Measurements from ENCODE around the gene SHISA2. TPM values are rescaled to one million over a fixed set of nuclear protein-coding genes. Genes with fewer than 3 reads are reported as not detected.

The SHISA2 gene
- total and polyA plus RNA-seq, 2 experiments from 2014 or later: 1.1 to 1.8 TPM

- Histone ChIP-seq H4K20me1 (ENCODE audit: insufficient read depth, poor library complexity, severe bottlenecking) (no peaks in the 10 kb centered on the region), H3K79me2 (no peaks in the 10 kb centered on the region), H3K36me3 (replicated peaks; ENCODE audit: insufficient read depth, low read depth) (no peaks in the 10 kb centered on the region), H2AFZ (no peak overlapping the region), H3K9me3 (ENCODE audit: low read depth) (no peaks in the 10 kb centered on the region), H3K4me2 (no peak overlapping the region), H3K27me3 (no peaks in the 10 kb centered on the region), H3K4me1 (ENCODE audit: insufficient read depth) (peaks cover 16% of the 10 kb centered on the region), H3K4me3 (no peak overlapping the region), H3K27ac (no peak overlapping the region), H3K9me2 (replicated peaks; ENCODE audit: insufficient read depth) (no peaks in the 10 kb centered on the region)
- whole genome bisulfite sequencing (ENCODE audit: low lambda C conversion rate, missing lambda C conversion rate): 82% methylated on average over 6 of the region's 6 CpGs
- TF ChIP-seq CTCF (IDR thresholded peaks at IDR 0.05; ENCODE audit: poor library complexity): no peak
- no peak for TF ChIP-seq EZH2 (IDR thresholded peaks at IDR 0.05; ENCODE audit: borderline replicate concordance)
- TF ChIP-seq EZH2phosphoT487 (IDR thresholded peaks at IDR 0.05; ENCODE audit: low read depth, severe bottlenecking, unreplicated experiment): no peak
- no peak for DNase-seq (ENCODE audit: low spot score)
Measured at GRCh38 chr13:26017932-26018665, 33.7 kb downstream of the SHISA2 start.

DNA sequence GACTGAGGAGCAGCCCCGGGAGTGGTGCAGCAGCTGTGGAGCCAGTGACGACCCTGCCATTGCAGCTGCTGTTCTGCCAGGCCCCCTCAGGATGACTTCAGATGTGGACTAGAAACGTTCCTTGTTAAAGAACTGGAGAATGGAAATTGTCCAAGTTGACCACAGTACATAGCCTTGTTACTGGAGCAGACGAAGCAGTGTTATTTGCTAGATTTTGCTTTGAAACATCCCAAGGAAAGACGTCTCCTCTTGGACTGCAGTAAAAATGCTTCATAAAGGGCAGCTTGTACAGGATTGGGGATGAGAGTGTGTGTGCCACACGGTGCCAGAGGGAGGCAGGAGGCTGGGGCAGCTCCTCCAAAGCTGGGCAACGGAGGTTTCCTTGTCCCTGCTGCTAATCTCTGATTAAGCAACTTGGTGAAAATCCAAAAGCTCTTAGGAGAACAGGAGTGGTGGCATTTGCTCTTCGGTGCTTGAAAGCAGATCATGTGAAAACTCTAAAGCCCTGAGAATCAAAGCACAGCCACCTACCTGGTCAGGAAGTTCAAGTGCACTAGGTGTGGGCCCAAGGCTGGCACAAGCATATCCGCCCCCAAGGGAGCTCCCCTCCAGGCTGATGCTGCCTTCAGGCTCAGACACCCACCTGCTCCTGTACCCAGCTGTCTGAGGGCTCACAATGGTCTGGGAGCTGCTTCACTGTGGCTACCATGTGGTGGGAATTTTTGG lies 34.5 kb downstream of the SHISA2 start:
- 84% methylated on average over 9 of the region's 9 CpGs for WGBS (ENCODE audit: low lambda C conversion rate, missing lambda C conversion rate)
- no peak overlapping the region for H3K27ac ChIP-seq

DNA sequence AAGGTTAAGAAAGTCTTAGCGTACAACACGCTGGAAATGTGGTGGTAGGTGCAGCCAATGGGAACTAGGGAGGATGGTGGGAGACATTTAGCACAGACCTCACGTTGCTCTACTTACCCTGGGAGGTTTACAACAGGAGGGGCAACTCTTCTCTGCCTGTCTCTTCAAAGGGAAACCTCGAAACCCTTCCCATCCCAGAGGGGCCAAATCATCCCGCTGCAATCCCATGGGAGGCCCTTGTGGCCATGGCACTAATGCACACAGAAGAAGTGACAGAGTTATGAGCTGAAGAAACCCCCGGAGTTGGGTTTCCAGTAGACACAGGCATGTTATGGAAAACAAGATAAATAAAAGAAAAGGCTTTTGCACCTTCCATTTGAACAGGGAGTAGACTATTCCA lies 35.6 kb downstream of the SHISA2 start:
- DNase-seq (ENCODE audit: low spot score): no peak
- no peaks in the 10 kb centered on the region for H3K36me3 ChIP-seq (replicated peaks; ENCODE audit: insufficient read depth, low read depth)
- no peaks in the 10 kb centered on the region for H3K27me3 ChIP-seq
- no peaks in the 10 kb centered on the region for H3K9me3 ChIP-seq (ENCODE audit: low read depth)
- no peaks in the 10 kb centered on the region for H4K20me1 ChIP-seq (ENCODE audit: insufficient read depth, poor library complexity, severe bottlenecking)
- no peaks in the 10 kb centered on the region for H3K79me2 ChIP-seq
- peaks cover 10% of the 10 kb centered on the region for H3K4me1 ChIP-seq (ENCODE audit: insufficient read depth)
- H3K9me2 ChIP-seq (replicated peaks; ENCODE audit: insufficient read depth): no peaks in the 10 kb centered on the region
- no peak overlapping the region for H3K4me2 ChIP-seq
- H2AFZ ChIP-seq: no peak overlapping the region
- H3K27ac ChIP-seq: no peak overlapping the region
- TF ChIP-seq EZH2phosphoT487 (IDR thresholded peaks at IDR 0.05; ENCODE audit: low read depth, severe bottlenecking, unreplicated experiment) (no peak), EZH2 (IDR thresholded peaks at IDR 0.05; ENCODE audit: borderline replicate concordance) (no peak), CTCF (IDR thresholded peaks at IDR 0.05; ENCODE audit: poor library complexity) (no peak)
- no peak overlapping the region for H3K4me3 ChIP-seq
- 93% methylated on average over 6 of the region's 6 CpGs for WGBS (ENCODE audit: low lambda C conversion rate, missing lambda C conversion rate)

More for the DNA sequence above, 34.5 kb downstream of the SHISA2 start:
- Histone ChIP-seq H3K4me2 (no peak overlapping the region), H2AFZ (no peak overlapping the region), H3K4me1 (ENCODE audit: insufficient read depth) (peaks cover 16% of the 10 kb centered on the region), H3K9me2 (replicated peaks; ENCODE audit: insufficient read depth) (no peaks in the 10 kb centered on the region), H4K20me1 (ENCODE audit: insufficient read depth, poor library complexity, severe bottlenecking) (no peaks in the 10 kb centered on the region), H3K9me3 (ENCODE audit: low read depth) (no peaks in the 10 kb centered on the region), H3K27me3 (no peaks in the 10 kb centered on the region), H3K4me3 (no peak overlapping the region), H3K36me3 (replicated peaks; ENCODE audit: insufficient read depth, low read depth) (no peaks in the 10 kb centered on the region), H3K79me2 (no peaks in the 10 kb centered on the region)
- TF ChIP-seq CTCF (IDR thresholded peaks at IDR 0.05; ENCODE audit: poor library complexity) (no peak), EZH2 (IDR thresholded peaks at IDR 0.05; ENCODE audit: borderline replicate concordance) (no peak), EZH2phosphoT487 (IDR thresholded peaks at IDR 0.05; ENCODE audit: low read depth, severe bottlenecking, unreplicated experiment) (no peak)
- no peak for DNase-seq (ENCODE audit: low spot score)

Measured in hepatocyte (in vitro differentiated cells).